GM18861 (cell line): ENCODE measurements around the gene CEP68.

Experiments
- ATAC-seq: cut with Tn5 transposase; IDR thresholded peaks from one replicate; pipeline ENCODE4 v1.9.1; 2021; ENCODE audit not compliant: unreplicated experiment

Gene CEP68

GRCh38 chr2:65057391-65058052 is 1.3 kb downstream of the CEP68 start:
- peak; percentile 22 for ATAC-seq

- no peak for ATAC-seq
Observed at GRCh38 chr2:65059071-65059470, 2.9 kb downstream of the CEP68 start.

- ATAC-seq: no peak
Observed at GRCh38 chr2:65061146-65061909, 5.1 kb downstream of the CEP68 start.

GRCh38 chr2:65061910-65062339 is 5.7 kb downstream of the CEP68 start:
- ATAC-seq: no peak

- ATAC-seq: no peak
Observed at GRCh38 chr2:65062843-65063825, 6.9 kb downstream of the CEP68 start.

GRCh38 chr2:65064728-65065552 is 8.7 kb downstream of the CEP68 start:
- peak; percentile 69 for ATAC-seq

- no peak for ATAC-seq
Observed at GRCh38 chr2:65067806-65068553, 11.8 kb downstream of the CEP68 start.

- no peak for ATAC-seq
Observed at GRCh38 chr2:65069439-65069824, 13.2 kb downstream of the CEP68 start.

GRCh38 chr2:65070172-65070830 is 14.1 kb downstream of the CEP68 start:
- ATAC-seq: no peak

- ATAC-seq: no peak
Observed at GRCh38 chr2:65070856-65071255, 14.6 kb downstream of the CEP68 start.

- ATAC-seq: no peak
Observed at GRCh38 chr2:65071499-65072180, 15.4 kb downstream of the CEP68 start.

- peak; percentile 69 for ATAC-seq
Observed at GRCh38 chr2:65072181-65072970, 16.2 kb downstream of the CEP68 start.

GRCh38 chr2:65073879-65074565 is 17.8 kb downstream of the CEP68 start:
- ATAC-seq: no peak

GRCh38 chr2:65075176-65075575 is 19.0 kb downstream of the CEP68 start:
- ATAC-seq: no peak

GRCh38 chr2:65075605-65076344 is 19.6 kb downstream of the CEP68 start:
- ATAC-seq: no peak

- no peak for ATAC-seq
Observed at GRCh38 chr2:65076345-65076710, 20.1 kb downstream of the CEP68 start.

GRCh38 chr2:65077898-65078297 is 21.7 kb downstream of the CEP68 start:
- ATAC-seq: no peak
